Endometrial microvascular endothelial cells (primary cell): ENCODE results near the gene ALPI. TPM values are rescaled to one million over a fixed set of nuclear protein-coding genes. Genes with fewer than 3 reads are reported as not detected.

ENCODE experiments used
- in situ Hi-C: cut with HindIII; loops from 2 replicates; pipeline ENCODE4 v1.10.0; 2017; ENCODE audit warnings: low sequenced_read_pairs, low pct_unique_long_range_greater_than_20kb; ENCODE audit errors: inconsistent ontology term
- total RNA-seq: library from RNA; depleted of rRNA; stranded (reverse); fragments of >200 nt; gene quantifications from one replicate; pipeline ENCODE4 v1.2.3, GENCODE V29; 2015; ENCODE audit errors: inconsistent ontology term

The ALPI gene
- total RNA-seq, 1 donor from 2014 or later = not detected

DNA sequence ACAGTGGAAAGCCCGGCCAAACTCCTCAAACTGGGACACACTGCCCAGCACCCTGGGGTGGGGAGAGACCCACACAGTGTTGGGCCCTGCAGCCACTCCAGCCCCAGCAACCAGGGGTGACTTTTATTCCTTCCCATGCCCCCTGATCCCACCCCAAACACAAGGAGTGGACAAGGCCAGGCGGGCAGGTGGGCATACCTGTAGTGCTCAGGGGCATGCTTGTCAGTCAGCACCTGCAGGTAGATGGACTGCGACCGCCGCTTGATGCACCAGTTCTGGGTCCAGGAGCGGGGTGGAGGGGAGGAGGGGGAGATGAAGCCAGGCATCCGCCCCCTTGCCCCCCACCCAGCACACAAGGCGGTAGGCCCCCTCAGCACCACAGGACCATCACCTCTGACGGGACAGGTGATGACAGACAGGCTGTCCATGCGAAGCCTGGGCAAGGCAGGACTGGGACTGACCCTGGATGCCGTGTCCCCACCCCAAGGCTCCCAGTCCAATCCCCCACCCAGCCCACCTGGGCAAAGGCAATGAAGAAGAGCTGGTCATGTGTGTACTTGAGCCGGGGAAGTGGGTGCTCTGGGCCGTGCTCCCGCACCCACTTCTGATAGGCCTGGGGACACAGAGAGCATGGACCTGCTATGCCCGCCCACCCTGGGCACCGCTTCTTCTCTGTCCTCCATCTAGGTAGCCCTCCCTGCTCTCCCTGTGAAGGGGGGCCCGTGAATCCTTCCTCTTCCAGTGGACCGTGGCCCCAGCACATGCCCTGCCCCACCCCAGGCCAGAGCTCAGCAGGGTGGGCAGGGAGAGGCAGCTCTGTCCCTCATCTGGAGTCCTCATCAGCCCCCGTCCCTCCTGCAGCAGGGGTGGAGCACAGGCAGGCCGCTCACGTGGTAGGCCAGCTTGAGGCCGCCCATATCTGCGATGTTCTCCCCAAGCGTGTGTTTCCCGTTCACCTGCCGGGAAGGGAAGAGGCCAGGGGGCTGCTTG, 24.5 kb downstream of the ALPI start:
- in situ Hi-C loops = no loop called here

DNA sequence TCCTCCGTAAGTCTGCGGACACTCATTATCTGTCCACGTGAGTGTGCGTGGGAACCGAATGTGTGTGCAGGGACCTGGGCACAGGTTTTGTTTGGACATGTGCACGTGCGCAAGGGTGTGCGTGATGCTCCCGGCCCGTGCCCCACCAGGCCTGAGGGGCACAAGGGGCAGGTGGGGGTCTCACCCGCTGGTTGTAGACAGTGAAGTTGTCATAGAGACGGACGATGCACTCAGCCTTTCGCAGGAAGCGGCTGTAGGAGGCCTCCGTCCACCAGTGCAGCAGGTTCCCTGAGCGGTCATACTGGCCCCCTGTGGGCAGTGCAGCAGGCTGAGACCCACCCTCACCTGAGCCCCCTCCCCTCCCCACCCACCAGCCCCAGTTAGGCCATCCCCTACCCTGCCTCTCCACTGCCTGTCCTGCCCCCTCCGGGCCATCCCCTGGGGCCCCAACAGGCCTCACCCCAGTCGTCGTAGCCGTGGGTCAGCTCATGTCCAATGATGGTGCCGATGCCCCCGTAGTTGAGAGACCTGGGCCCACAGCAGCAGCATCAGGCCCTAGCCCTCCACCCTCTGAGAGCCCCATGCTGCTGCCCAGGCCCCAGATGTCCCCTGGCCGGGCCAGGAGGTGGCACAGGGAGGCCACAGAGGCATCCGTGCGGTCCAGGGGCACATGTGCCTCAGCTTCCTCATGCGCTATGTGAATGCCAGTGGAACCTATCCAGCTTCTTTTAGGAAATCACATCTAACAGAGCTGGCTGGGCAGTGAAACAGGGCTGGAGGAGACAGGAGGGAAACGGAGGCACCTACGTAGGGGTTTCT, 25.6 kb downstream of the ALPI start:
- in situ Hi-C loops = no loop called here

DNA sequence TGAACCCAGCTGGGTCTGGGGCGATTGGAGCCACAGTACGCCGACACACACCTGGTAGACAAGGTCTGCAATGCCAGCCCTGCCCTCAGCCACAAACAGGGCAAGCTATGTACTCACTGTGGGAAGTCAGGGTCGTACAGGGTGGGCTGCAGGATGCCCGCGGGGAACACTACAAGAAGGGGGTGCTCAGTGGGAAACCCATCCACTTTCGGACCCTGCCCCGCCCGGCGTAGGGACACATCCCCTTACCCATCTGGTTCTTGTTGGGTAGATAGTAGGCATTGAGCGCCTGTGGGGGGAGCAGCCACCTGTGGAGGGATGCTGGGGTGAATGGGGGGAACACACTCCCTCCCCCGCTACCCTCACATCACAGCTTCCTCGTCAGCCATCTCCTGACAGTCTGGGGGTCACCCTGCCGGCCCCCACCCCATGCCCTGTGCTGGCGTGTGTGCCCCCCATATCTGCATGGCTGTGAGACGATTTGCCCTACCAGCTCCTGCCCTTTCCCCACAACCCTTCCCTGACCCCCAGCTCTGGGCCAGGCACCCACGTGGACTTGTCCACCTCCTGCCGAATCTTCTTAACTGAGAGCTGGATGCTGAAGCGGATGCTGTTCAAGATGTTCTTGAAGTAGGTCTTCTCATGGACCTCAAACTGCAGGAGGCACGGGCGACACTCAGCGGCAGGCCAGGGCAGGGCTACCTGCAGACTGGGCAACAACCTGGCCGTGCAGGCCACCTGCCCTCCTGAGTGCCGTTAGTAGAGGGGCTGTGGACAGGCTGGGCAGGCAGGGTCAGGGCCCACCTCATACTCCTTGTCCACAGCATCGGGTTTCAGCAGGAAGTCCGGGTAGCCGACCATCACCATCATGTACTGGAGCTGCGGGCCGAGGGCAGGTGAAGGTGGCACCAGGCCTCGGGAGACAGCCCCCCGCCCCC, 26.6 kb downstream of the ALPI start:
- in situ Hi-C loops = no loop called here

DNA sequence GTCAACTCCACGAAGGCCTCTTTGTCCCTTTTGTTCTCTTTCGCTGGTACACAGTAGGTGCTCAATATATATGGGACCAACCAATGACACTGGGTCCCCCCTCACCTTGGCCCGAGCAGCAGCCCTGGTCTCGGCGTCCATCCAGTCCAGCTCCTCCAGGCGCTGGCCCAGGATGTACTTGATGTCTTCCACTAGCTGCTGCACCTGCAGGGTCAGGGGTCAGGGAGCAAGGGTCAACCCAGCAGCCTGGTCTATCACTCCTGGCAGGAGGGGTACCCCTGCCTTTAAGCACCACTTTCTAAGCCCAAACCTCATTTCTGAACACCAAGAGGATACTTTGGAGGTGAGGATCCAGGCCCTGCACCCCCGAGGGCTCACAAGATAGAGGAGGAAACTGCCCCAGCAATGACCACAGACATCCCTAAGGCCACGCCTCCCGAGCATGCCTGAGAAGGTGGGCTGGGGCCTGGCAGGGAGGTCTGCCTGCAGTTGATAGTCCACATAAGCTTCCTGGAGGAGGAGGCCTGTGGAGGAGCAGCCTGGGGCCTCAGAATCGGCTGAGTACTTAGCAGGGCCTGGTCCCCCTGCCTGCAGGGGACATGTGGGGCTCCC, 27.5 kb downstream of the ALPI start:
- in situ Hi-C loops = no loop called here

DNA sequence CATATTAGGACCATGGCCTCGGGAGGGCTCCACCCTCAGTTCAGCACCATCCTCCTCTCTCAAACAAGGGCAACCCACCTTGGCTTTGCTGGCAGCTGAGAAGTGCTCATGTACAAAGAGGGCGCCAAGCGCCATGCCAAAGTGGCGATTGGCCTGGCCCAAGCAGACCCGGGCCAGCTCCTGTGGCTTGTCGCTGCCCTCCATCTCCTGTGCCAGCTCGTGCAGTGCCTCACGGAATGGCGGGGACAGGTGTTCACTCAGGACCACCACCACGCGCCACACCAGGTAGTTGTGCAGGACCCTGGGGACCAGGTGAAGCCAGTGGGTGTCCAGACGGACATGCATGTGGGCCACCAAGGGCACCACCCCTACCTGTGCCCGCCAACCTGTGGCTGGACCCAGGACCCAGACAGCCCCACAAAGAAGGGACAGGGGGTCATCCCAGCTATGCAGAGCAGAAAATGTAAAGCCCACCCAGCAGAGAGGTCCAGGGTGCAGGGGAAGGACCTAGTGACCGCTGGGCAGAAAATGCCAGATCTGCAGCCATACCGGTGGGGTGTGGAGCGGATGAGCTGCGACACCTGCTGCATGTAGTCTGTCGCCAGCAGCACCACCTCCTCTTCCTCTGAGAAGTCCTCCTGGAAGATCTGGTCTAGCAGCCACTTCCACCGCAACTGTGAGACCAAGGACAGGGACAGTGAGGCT, 28.1 kb downstream of the ALPI start:
- in situ Hi-C loops = no loop called here

DNA sequence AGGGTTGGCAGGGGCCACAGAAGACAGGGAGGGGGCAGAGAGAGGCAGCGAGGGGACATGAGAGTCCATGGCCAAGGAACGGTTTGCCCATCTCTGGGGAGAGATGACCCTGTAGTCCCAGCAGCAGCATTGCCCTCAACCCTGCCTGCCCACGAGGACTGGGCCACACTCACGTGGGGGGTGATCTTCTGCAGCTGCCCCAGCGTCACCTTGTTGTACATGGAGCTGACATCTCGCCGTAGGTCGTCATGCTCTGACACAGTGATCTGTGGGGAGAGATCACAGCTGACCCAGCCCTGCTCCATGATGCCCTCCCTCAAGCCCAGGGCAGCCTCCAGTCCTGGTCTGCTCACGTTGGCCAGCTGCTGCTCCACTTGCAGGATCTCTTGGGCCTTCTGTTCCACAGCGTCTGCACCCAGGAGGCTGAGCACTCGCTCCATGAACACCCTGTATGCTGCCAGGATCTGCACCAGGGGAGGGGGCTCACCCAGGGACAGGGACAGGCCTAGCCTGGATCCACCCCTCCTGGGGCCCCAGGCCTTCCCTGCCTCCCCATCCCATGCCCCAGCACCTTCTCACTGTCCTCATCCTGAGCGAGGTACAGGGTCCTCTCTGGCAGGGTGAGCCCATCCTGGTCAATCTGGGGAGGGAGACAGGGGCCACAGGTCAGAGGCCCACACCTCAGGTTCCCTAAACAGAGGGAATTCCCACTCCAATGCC, 28.8 kb downstream of the ALPI start:
- in situ Hi-C loops = no loop called here

DNA sequence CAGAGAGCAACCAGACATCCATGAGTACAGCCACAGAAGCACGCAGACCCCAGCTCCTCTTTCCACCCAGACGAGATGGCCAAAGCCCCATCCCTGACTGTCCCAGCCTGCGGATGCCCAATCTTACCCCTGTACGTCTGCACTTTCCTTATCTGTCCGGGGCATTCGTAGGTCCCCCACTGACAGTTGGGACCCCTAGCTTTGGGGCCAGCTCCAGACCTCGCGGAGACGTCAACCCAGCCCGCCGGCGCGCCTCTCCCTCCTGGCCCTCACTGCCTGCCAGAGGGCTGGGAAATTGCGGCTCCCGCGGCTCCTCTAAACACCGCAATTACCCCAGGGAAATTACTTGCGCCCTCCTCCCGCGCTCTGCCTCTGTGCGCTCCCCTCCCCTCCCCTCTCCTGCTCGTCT, 29.4 kb downstream of the ALPI start:
- in situ Hi-C loops = no loop called here

DNA sequence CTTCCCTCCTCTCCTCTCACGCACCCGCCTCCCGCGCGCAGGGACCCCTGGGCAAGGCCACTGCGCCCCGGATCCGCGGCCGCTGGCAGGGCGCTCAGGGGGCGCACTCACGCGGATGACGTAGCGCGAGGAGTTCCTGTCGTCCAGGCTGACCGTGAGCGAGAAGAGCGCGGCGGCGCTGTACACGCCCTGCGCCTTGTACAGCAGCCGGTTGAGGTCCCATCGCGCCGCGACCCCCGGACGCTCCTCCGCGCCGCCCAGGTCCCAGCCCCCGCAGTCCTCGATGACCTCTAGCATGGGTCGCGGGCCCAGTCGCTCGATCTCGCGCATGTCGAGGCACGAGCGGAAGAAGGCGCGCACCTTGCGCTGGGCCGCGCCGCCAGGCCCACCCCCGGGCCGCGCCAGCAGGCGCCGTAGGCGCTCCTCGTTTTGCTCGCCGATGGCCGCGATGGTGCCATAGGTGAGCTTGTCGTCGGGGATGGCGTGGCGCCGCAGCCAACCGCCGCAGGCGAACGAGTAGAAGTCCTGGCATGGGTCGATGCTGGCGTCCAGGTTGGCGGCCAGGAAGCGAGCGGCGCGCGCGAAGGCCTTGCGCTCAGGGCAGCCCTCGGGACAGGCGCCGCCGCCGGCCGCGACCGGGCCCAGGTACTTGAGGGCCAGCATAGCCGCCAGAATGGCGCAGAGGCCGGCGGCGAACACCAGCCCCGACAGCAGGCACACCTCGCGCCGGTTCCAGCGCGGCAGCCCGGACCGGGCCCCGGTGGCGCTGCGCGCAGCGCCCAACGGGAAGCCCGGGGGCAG, 30.0 kb downstream of the ALPI start:
- in situ Hi-C loops = no loop called here

DNA sequence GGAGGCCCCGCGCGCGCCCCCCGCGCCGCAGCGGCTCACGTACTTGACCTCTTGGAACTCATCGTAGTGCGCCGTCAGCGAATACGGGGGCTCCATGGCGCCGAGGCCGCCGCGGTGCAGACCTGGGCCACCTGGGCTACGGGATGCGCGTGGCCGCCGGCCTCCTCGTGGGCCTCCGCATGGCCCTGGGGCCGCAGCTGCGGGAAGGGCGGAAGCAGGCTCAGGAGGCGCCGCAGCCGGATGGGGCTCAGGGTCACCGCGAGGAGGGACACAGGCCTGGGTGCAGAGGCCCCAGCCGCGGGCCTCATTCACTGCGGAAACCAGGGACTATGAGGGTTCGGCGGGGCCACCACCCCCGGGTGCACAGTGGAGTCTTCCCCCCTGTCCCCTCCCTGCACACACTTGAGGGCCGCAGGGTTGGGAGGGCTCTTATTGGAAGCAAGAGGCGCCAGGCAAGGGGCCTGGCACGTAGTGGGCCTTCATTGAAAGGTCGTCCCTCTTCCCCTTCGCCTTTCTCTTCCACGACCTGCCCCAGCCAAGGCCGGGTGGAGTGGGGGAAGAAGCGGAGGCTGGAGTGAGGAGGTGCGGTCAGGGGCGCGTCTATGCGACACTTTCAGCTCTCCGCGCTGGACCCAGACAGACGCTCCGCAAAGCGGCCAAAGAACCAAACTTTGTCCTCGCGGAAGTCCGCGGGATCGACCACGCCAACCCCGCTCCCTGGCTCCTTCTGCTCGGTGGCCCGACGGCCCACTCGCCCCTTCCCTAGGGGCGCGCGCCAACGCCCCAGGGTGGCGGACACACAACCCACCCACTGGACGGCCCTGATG, 30.8 kb downstream of the ALPI start:
- in situ Hi-C loops = no loop called here

DNA sequence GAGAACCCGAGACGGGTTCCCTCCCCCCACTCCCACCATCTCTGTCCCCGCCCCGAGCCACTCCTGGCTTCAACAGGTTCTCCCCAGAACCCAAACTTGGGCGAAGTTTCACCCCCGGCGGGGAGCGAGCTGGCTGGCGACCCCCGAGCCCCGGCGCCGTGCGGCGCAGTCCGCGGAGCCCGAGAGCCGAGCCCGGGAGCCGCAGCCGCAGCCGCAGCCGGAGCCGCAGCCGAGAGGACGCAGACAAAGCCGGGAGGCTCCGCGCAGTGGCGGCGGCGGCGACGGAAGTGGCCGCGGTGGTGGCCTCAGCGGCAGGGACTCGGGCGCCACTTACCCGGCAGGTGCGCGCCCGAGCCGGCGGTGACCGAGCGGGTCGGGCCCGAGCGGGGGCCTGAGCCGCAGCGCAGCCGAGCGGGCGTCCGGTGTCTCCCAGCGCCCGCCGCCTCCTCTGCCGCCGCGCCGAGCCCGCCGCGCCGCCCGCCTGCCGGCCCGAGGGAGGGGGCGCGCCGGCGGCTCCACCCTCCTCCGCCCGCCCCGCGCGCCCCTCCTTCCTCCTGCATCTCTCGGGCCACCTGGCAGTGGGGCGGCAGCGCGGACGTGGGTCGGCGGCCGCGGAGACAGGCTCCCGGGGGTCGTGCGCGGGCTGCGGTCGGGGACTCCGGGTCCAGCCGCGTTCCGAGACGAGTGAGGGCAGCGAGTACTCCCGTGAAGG, 31.6 kb downstream of the ALPI start, which contains the start of gene ECEL1:
TSS of gene ECEL1 (minus strand) at position 450 of the 712 bp plus-strand sequence. CDS start 1,181 bp downstream, outside the sequence.
- in situ Hi-C loops = no loop called here

DNA sequence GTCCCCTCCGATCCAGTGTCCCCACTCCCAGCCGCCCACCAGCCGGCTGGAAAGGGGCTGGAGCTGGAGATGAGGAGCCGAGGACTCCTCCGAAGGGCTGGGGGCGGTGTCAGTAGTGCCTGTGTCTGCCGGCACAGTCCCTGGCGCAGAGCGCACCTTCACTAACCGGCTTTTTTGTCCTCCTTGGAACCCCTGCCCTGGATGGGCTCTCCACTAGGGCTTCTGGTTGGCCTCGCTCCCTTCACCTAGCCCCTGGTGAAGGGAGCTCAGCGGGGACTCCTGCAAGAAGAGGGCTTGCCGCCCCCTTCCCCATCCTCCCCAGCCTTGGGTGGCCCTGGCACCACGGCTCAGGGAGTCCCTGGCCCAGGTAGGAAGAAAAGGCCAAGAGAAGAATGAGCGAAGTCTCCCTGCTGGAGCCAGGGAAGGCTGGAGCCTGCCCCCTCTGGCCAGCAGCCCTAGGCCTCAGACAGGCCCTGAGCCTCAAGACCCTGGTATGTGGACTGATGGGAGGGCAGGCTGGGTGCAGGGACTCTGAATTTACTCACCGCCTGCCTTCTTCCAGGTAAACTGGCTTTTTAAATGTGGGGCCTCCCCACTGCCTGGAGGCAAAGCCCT, 32.3 kb downstream of the ALPI start:
- in situ Hi-C loops = no loop called here

DNA sequence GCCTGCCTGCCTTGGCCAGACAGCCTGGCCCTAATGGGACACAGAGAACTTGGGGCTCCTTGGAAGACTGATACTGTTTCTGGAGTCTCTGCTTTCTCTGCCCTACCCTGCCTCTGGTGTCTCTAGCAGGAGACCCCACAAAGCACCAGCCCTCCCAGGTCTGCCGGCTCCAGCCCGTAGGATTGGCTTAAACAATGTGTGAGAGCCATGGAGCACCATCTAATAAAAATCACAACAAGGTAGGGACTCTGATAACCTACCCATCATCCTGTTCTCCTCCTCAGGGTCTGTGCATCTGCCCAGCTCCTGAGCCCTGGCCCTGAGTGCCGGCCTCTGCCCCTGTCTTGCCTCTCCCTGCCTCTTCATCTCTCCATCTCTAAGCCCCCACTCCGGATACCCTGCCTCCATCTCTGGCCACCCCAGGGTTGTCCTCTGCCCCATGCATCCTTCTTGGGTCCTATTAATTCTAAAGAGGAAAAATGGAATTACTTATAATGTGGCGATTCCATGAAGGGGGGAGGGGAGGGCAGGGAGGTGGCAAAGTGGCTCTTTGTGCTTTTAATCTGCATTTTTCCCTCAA, 32.9 kb downstream of the ALPI start:
- in situ Hi-C loops = no loop called here

DNA sequence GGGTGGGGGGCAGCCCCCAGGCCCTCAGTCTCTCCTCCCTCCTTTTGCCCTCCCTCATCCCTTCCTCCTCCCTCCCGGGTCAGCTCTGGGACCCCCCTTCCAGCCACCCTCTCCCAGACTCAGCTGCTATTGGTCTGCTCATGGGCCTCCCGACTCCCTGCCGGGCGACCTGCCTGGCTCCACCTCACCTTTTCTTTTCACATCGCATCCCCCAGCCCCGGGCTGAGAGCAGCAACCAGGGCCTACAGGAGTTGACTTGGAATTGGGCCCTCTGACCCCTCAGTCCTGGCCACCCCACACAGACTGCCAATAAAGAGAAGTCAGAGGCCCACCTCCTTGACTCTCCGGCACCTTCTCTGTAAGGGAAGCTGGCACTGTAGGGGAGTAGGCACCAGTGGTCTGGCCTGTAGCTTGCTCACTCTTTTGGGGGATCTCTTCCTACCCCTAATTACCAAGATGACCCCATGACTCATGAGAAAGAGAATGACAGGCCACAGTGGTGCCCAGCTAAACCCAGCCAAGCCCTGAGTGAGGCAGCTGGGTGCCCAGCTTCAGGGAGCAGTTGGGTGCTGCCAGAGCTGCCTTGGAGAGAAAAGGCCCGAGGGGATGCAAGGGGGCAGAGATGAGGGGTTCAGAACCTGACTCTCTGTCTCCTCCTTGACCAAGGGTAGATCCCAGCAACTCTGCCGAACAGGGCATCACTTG, 33.7 kb downstream of the ALPI start:
- in situ Hi-C loops = no loop called here
